Measurements from ENCODE around the gene CPM. TPM values are rescaled to one million over a fixed set of nuclear protein-coding genes. Genes with fewer than 3 reads are reported as not detected.

Gene CPM
- total RNA-seq, 1 donor from 2014 or later, result 1.0 TPM

- Mint-ChIP-seq H3K9me3 (ENCODE audit: unreplicated experiment) (no peaks in the 10 kb centered on the region), H3K27ac (ENCODE audit: unreplicated experiment) (no peak overlapping the region), H3K27me3 (ENCODE audit: unreplicated experiment) (peaks cover 9% of the 10 kb centered on the region), H3K4me1 (ENCODE audit: unreplicated experiment) (no peaks in the 10 kb centered on the region), H3K36me3 (ENCODE audit: unreplicated experiment) (no peaks in the 10 kb centered on the region), H3K4me3 (ENCODE audit: unreplicated experiment) (no peak overlapping the region)
- no peak for DNase-seq (ENCODE audit: extremely low spot score, unreplicated experiment)
- no peak for TF ChIP-seq CTCF (IDR thresholded peaks at IDR 0.05)
These were observed 24.3 kb upstream of the CPM start for GRCh38 chr12:68957273-68957672.

- Mint-ChIP-seq H3K36me3 (ENCODE audit: unreplicated experiment) (no peaks in the 10 kb centered on the region), H3K4me1 (ENCODE audit: unreplicated experiment) (no peaks in the 10 kb centered on the region), H3K9me3 (ENCODE audit: unreplicated experiment) (no peaks in the 10 kb centered on the region), H3K27me3 (ENCODE audit: unreplicated experiment) (peaks cover 9% of the 10 kb centered on the region), H3K4me3 (ENCODE audit: unreplicated experiment) (no peak overlapping the region), H3K27ac (ENCODE audit: unreplicated experiment) (no peak overlapping the region)
- no peak for TF ChIP-seq CTCF (IDR thresholded peaks at IDR 0.05)
- DNase-seq (ENCODE audit: extremely low spot score, unreplicated experiment), result no peak
These were observed 23.5 kb upstream of the CPM start for GRCh38 chr12:68956466-68956865.

GRCh38 chr12:68954811-68955210, 21.8 kb upstream of the CPM start:
- no peak for DNase-seq (ENCODE audit: extremely low spot score, unreplicated experiment)
- H3K4me1 Mint-ChIP-seq (ENCODE audit: unreplicated experiment), result no peaks in the 10 kb centered on the region
- peaks cover 12% of the 10 kb centered on the region for H3K27me3 Mint-ChIP-seq (ENCODE audit: unreplicated experiment)
- no peaks in the 10 kb centered on the region for H3K9me3 Mint-ChIP-seq (ENCODE audit: unreplicated experiment)
- no peak for TF ChIP-seq CTCF (IDR thresholded peaks at IDR 0.05)
- H3K27ac Mint-ChIP-seq (ENCODE audit: unreplicated experiment), result no peak overlapping the region
- no peak overlapping the region for H3K4me3 Mint-ChIP-seq (ENCODE audit: unreplicated experiment)
- no peaks in the 10 kb centered on the region for H3K36me3 Mint-ChIP-seq (ENCODE audit: unreplicated experiment)

GRCh38 chr12:68953536-68953935, 20.6 kb upstream of the CPM start:
- H3K36me3 Mint-ChIP-seq (ENCODE audit: unreplicated experiment), result no peaks in the 10 kb centered on the region
- no peak for TF ChIP-seq CTCF (IDR thresholded peaks at IDR 0.05)
- no peak overlapping the region for H3K27ac Mint-ChIP-seq (ENCODE audit: unreplicated experiment)
- DNase-seq (ENCODE audit: extremely low spot score, unreplicated experiment), result no peak
- H3K4me1 Mint-ChIP-seq (ENCODE audit: unreplicated experiment), result no peaks in the 10 kb centered on the region
- no peak overlapping the region for H3K4me3 Mint-ChIP-seq (ENCODE audit: unreplicated experiment)
- no peaks in the 10 kb centered on the region for H3K9me3 Mint-ChIP-seq (ENCODE audit: unreplicated experiment)
- H3K27me3 Mint-ChIP-seq (ENCODE audit: unreplicated experiment), result peaks cover 9% of the 10 kb centered on the region

- H3K4me1 Mint-ChIP-seq (ENCODE audit: unreplicated experiment), result no peaks in the 10 kb centered on the region
- H3K27me3 Mint-ChIP-seq (ENCODE audit: unreplicated experiment), result peaks cover 14% of the 10 kb centered on the region
- DNase-seq (ENCODE audit: extremely low spot score, unreplicated experiment), result no peak
- no peak overlapping the region for H3K27ac Mint-ChIP-seq (ENCODE audit: unreplicated experiment)
- no peak overlapping the region for H3K4me3 Mint-ChIP-seq (ENCODE audit: unreplicated experiment)
- no peak for TF ChIP-seq CTCF (IDR thresholded peaks at IDR 0.05)
- no peaks in the 10 kb centered on the region for H3K9me3 Mint-ChIP-seq (ENCODE audit: unreplicated experiment)
- no peaks in the 10 kb centered on the region for H3K36me3 Mint-ChIP-seq (ENCODE audit: unreplicated experiment)
These were observed 18.7 kb upstream of the CPM start for GRCh38 chr12:68951652-68952051.

All from osteocyte (in vitro differentiated cells).